G401.6 (cell line): Measurements from ENCODE around the gene SEPHS1.
A peak's percentile ranks its signal among the peaks of the same experiment; 100 is the strongest.
"Not testable (repeated sequence)": the region's sequence is repeated elsewhere in the genome, so short reads cannot be mapped to it uniquely, and the experiment has no call there.

Experiments
- FAIRE-seq: peaks from 2 replicates; lab custom pipeline; 2012; peaks lifted over from hg19 to GRCh38; lab: Jason Lieb, UNC

Gene SEPHS1

DNA sequence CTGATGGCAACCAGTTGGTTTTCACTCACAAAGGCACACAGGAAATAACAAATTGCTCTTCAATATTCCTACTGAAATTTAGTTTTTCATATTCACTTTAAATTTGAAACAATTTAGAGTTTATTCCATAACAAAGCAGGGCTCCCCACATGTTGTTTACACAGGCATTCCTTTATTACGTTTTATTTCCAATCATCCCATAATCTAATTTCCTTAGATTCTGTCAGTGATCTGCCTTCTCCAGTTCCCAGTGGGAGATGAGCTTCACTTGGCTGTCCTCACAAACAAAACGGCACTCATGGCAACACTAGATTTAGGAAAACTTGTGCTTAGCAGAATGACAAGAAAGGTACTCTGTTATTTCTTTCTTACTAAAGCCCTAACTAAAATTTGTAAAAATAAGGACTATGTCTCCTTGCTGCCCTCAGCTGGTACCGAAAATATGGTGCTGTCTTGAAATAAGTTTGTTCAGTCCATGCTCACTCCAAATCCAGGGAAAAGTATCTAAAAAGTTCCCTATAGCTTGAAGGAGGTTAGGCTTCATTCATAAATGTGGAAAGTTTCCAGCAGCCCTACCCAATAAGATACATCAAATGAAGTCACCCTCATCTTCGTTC is 71.2 kb downstream of the SEPHS1 start:
- FAIRE-seq = peak; percentile 78

DNA sequence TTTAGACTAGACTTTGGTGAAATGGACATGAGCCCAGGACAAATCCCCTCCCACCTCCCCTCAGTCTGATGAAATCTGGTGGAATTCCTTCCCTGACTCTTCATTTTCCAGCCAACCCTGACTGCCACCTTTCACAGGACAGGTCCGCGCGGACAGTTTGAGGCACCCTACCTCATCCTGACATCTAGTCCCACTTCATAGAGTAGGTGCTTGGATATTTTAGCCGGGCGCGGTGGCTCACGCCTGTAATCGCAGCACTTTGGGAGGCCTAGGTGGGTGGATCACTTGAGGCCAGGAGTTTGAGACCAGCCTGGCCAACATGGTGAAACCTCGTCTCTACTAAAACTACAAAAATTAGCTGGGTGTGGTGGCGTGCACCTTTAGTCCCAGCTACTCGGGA is 71.9 kb downstream of the SEPHS1 start:
- not testable (repeated sequence) for FAIRE-seq

DNA sequence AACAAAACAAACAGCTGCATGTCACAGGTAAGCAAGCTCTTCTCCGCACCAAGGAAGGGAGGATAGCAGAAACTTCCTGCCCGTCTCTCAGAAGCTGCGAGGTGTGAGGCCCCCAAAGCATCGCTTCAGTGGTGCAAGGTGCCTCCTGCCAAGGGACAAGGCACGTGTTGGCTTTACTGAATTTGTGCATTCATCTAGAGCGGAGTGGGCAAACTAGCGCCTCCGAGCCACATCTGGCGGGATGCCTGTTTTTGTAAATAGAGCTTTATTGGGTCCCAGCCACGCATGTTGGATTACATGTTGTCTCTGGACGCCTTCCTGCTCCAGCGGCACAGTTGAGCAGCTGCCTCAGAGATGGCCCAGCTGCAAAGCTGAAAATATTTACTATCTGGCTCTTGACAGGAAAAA is 75.9 kb downstream of the SEPHS1 start:
- no peak for FAIRE-seq

DNA sequence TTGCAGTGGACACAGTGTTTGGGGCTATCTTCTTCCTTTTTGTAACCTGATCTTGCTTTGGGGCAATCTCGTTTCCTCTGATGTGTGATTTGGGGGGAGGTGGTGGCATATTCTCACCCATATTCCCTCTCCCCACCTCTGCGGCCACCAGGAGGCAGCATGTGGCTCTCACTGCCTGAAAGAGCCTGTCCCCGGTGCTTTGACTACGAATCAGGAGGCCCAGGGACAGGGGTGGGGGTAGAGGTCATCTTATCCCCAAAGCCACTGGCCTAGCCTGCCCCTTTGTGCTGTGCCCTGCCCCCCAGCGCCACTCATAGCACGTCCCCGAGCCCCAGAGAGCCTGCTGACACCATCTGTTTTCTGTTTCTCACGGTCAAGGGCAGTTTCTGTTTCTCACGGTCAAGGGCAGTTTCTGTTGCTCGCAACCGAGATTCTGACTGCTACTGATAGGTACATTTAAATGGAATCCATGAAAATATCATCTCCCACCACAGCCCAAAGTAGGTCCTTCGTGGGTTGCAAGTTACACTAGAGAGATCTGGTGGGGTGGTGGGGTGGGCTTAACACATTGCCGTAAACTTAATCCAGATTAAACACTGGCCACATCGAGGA is 76.4 kb downstream of the SEPHS1 start:
- FAIRE-seq = no peak

DNA sequence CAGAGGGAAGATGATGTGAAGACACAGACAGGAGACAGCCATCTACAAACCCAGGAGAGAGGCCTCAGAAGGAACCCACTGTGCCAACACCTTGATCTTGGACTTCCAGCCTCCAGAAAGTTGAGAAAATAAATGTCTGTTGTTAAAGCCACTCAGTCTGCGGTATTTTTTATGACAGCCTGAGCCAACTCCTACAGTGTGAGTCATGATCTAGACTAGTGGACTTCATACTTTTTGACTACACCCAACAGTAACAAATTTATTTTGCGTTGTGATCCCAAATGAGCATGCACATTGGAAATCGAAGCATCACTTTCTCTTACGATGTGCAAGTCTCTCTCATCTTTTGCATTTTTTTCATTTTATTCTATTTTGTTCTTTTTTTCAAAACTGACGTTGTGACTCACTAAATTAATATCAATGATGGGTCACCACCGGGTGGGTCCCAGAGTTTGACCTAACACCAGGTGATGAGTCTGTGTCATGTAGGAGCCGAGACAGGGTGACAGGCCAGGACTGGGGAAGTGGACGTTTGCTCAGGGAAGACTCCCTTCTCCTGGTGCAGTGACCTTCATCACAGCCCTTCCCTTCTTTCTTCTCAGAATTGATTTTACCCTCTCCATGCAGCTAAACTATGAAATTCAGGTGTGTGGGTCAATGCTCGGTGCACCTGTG is 77.1 kb downstream of the SEPHS1 start:
- FAIRE-seq = no peak

DNA sequence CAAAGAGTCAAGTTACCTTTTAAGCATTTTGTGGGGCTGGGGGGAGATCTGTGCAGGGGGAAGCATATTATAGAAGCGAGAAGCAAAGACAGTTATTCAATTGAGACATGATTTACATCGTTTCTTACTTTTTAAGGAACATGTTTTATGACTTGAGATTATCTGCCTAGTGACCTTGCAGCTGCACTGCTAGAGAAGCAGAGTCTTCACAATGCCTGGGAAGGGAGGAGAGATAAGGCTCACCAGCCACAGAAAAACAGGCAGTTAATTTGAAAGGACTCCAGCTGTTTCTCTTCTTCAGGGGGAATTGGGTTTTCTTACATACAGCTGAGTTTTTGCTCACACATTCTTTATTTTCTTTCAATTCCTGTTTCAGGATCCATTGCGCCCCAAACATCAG is 79.3 kb downstream of the SEPHS1 start:
- FAIRE-seq = no peak

DNA sequence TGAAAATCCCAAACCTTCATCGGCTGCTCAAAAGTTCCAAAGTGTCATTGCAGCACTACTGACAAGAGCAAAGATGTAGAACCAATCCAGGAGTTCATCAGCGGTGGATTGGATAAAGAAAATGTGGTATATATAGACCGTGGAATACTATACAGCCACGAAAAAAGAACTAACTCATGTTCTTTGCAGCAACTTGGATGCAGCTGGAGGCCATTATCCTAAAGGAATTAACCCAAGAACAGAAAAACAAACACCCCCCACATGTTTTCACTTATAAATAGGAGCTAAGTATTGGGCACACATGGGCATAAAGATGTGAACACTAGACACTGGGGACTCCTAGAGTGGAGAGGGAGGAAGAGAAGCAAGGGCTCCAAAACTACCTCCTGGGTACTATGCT is 79.8 kb downstream of the SEPHS1 start:
- FAIRE-seq = no peak
